ENCODE data around the gene TGFB1I1.

TGFB1I1 gene

GRCh38 chr16:31484491-31485171 lies 12.7 kb downstream of the TGFB1I1 start:
- peaks cover 0 to 72% of the 10 kb centered on the region in 2 experiments for H3K27me3 ChIP-seq (ENCODE audit: control insufficient read depth in 1 of 2, insufficient read depth in 1 of 2, low read length in 2 of 2)
- H3K14ac ChIP-seq (ENCODE audit: low read length in 2 of 2), result peak overlapping the region in 1 of 2 experiments; percentile 18
- peak overlapping the region; percentile 10 for H3K27ac ChIP-seq (ENCODE audit: low read length, poor library complexity, severe bottlenecking)
- H3K23ac ChIP-seq (ENCODE audit: low read length in 2 of 2), result no peak overlapping the region
- H2BK5ac ChIP-seq (ENCODE audit: low read depth, low read length, poor library complexity, severe bottlenecking), result no peak overlapping the region
- H3K4me3 ChIP-seq (ENCODE audit: insufficient read depth in 1 of 2, low read depth in 1 of 2, low read length in 2 of 2), result no peak overlapping the region
- no peak overlapping the region for H4K91ac ChIP-seq (ENCODE audit: low read length)
- peaks cover 46% of the 10 kb centered on the region for H3K4me1 ChIP-seq (ENCODE audit: control insufficient read depth, insufficient read depth, low read depth, low read length)
- H3K18ac ChIP-seq (ENCODE audit: low read depth in 1 of 2, low read length in 2 of 2), result peak overlapping the region in 1 of 2 experiments; percentile 28
- peak overlapping the region; percentile 59 for H2AK5ac ChIP-seq (ENCODE audit: low read length, severe bottlenecking)
- 41% methylated on average over 12 of the region's 14 CpGs for WGBS
- H3K9ac ChIP-seq (ENCODE audit: low read length), result no peak overlapping the region
- H2BK120ac ChIP-seq (ENCODE audit: low read depth, low read length), result no peak overlapping the region
- H4K8ac ChIP-seq (ENCODE audit: low read length), result peak overlapping the region; percentile 7
- no peak for DNase-seq
- H3K9me3 ChIP-seq (ENCODE audit: control insufficient read depth, low read length), result no peaks in the 10 kb centered on the region
- no peak overlapping the region for H2BK15ac ChIP-seq (ENCODE audit: low read depth, poor library complexity, severe bottlenecking)
- H3K36me3 ChIP-seq (ENCODE audit: control insufficient read depth in 1 of 2, insufficient read depth in 2 of 2, low read depth in 1 of 2, low read length in 2 of 2), result peaks cover 0 to 12% of the 10 kb centered on the region in 2 experiments
- H3K4ac ChIP-seq (ENCODE audit: low read depth in 1 of 2, low read length in 2 of 2), result no peak overlapping the region
- no peak overlapping the region for H2AFZ ChIP-seq (ENCODE audit: low read depth, low read length)
- H3K79me1 ChIP-seq (replicated peaks; ENCODE audit: low read length, poor library complexity, severe bottlenecking), result no peaks in the 10 kb centered on the region
- peak overlapping the region; percentile 26 for H3K4me2 ChIP-seq (ENCODE audit: low read length, poor library complexity, severe bottlenecking)
- no peak overlapping the region for H2BK12ac ChIP-seq (ENCODE audit: low read length in 2 of 2)

DNA sequence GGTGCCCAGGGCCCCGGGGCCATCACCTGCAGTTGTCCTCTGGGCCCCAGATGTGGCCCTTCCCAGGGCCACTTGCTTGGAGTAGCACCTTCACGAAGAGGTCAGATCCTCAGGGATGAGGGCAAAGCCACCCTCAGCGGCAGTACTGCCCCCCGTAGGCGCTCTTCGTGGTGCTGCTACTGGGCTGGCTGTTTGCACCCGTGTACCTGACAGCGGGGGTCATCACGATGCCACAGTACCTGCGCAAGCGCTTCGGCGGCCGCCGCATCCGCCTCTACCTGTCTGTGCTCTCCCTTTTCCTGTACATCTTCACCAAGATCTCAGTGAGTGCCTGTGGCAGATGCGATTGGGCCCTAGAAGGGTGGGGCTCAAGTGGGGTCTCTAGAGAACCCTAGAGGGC lies 13.6 kb downstream of the TGFB1I1 start:
- WGBS, result 94% methylated on average over 16 of the region's 17 CpGs
- H3K36me3 ChIP-seq (ENCODE audit: control insufficient read depth in 1 of 2, insufficient read depth in 2 of 2, low read depth in 1 of 2, low read length in 2 of 2), result peaks cover under 1 to 21% of the 10 kb centered on the region in 2 experiments

DNA sequence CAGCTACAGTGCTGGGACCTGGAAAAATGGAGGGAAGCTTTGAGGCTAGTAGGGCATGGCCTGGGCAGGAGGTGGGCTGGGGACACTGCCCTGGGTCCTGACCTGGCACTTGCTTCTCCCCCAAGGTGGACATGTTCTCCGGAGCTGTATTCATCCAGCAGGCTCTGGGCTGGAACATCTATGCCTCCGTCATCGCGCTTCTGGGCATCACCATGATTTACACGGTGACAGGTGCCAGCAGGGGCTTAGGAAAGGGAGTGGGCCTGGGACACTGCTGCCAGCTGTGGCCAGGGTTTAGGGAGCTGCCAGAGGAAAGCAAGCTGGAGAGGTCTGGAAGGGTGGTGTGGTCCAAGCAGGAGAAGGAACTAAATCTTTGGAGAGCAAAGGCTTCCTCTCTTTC lies 14.1 kb downstream of the TGFB1I1 start:
- H3K9ac ChIP-seq (ENCODE audit: low read length), result no peak overlapping the region
- no peak overlapping the region for H3K4me2 ChIP-seq (ENCODE audit: low read length, poor library complexity, severe bottlenecking)
- H2BK15ac ChIP-seq (ENCODE audit: low read depth, poor library complexity, severe bottlenecking), result no peak overlapping the region
- no peak overlapping the region for H2BK120ac ChIP-seq (ENCODE audit: low read depth, low read length)
- H4K8ac ChIP-seq (ENCODE audit: low read length), result no peak overlapping the region
- no peak overlapping the region for H3K27ac ChIP-seq (ENCODE audit: low read length, poor library complexity, severe bottlenecking)
- H3K14ac ChIP-seq (ENCODE audit: low read length in 2 of 2), result no peak overlapping the region
- no peak overlapping the region for H3K23ac ChIP-seq (ENCODE audit: low read length in 2 of 2)
- no peak overlapping the region for H4K91ac ChIP-seq (ENCODE audit: low read length)
- H3K4me3 ChIP-seq (ENCODE audit: insufficient read depth in 1 of 2, low read depth in 1 of 2, low read length in 2 of 2), result no peak overlapping the region
- 85% methylated on average over 5 of the region's 5 CpGs for WGBS
- no peak overlapping the region for H2AFZ ChIP-seq (ENCODE audit: low read depth, low read length)
- H3K79me1 ChIP-seq (replicated peaks; ENCODE audit: low read length, poor library complexity, severe bottlenecking), result no peaks in the 10 kb centered on the region
- H3K4ac ChIP-seq (ENCODE audit: low read depth in 1 of 2, low read length in 2 of 2), result no peak overlapping the region
- H3K27me3 ChIP-seq (ENCODE audit: control insufficient read depth in 1 of 2, insufficient read depth in 1 of 2, low read length in 2 of 2), result peaks cover 0 to 70% of the 10 kb centered on the region in 2 experiments
- H2AK5ac ChIP-seq (ENCODE audit: low read length, severe bottlenecking), result peak overlapping the region; percentile 19
- H2BK12ac ChIP-seq (ENCODE audit: low read length in 2 of 2), result no peak overlapping the region
- no peak overlapping the region for H2BK5ac ChIP-seq (ENCODE audit: low read depth, low read length, poor library complexity, severe bottlenecking)
- no peak for DNase-seq
- H3K4me1 ChIP-seq (ENCODE audit: control insufficient read depth, insufficient read depth, low read depth, low read length), result peaks cover 44% of the 10 kb centered on the region
- H3K36me3 ChIP-seq (ENCODE audit: control insufficient read depth in 1 of 2, insufficient read depth in 2 of 2, low read depth in 1 of 2, low read length in 2 of 2), result peaks cover 3 to 26% of the 10 kb centered on the region in 2 experiments
- no peak overlapping the region for H3K18ac ChIP-seq (ENCODE audit: low read depth in 1 of 2, low read length in 2 of 2)
- no peaks in the 10 kb centered on the region for H3K9me3 ChIP-seq (ENCODE audit: control insufficient read depth, low read length)

More for the DNA sequence above, 13.6 kb downstream of the TGFB1I1 start:
- H4K8ac ChIP-seq (ENCODE audit: low read length), result no peak overlapping the region
- H3K9me3 ChIP-seq (ENCODE audit: control insufficient read depth, low read length), result no peaks in the 10 kb centered on the region
- H3K4me1 ChIP-seq (ENCODE audit: control insufficient read depth, insufficient read depth, low read depth, low read length), result peaks cover 44% of the 10 kb centered on the region
- H3K27me3 ChIP-seq (ENCODE audit: control insufficient read depth in 1 of 2, insufficient read depth in 1 of 2, low read length in 2 of 2), result peaks cover 0 to 72% of the 10 kb centered on the region in 2 experiments
- peak overlapping the region; percentile 59 for H2AK5ac ChIP-seq (ENCODE audit: low read length, severe bottlenecking)
- no peak overlapping the region for H2BK120ac ChIP-seq (ENCODE audit: low read depth, low read length)
- no peak overlapping the region for H3K4me3 ChIP-seq (ENCODE audit: insufficient read depth in 1 of 2, low read depth in 1 of 2, low read length in 2 of 2)
- no peak overlapping the region for H2AFZ ChIP-seq (ENCODE audit: low read depth, low read length)
- H2BK12ac ChIP-seq (ENCODE audit: low read length in 2 of 2), result no peak overlapping the region
- no peak for DNase-seq
- no peak overlapping the region for H3K14ac ChIP-seq (ENCODE audit: low read length in 2 of 2)
- no peak overlapping the region for H3K27ac ChIP-seq (ENCODE audit: low read length, poor library complexity, severe bottlenecking)
- H3K23ac ChIP-seq (ENCODE audit: low read length in 2 of 2), result no peak overlapping the region
- H2BK15ac ChIP-seq (ENCODE audit: low read depth, poor library complexity, severe bottlenecking), result no peak overlapping the region
- H3K9ac ChIP-seq (ENCODE audit: low read length), result no peak overlapping the region
- H2BK5ac ChIP-seq (ENCODE audit: low read depth, low read length, poor library complexity, severe bottlenecking), result no peak overlapping the region
- no peaks in the 10 kb centered on the region for H3K79me1 ChIP-seq (replicated peaks; ENCODE audit: low read length, poor library complexity, severe bottlenecking)
- no peak overlapping the region for H3K4me2 ChIP-seq (ENCODE audit: low read length, poor library complexity, severe bottlenecking)
- no peak overlapping the region for H3K18ac ChIP-seq (ENCODE audit: low read depth in 1 of 2, low read length in 2 of 2)
- no peak overlapping the region for H4K91ac ChIP-seq (ENCODE audit: low read length)
- no peak overlapping the region for H3K4ac ChIP-seq (ENCODE audit: low read depth in 1 of 2, low read length in 2 of 2)

GRCh38 chr16:31487071-31487719 lies 15.2 kb downstream of the TGFB1I1 start:
- H4K8ac ChIP-seq (ENCODE audit: low read length), result peak overlapping the region; percentile 5
- peaks cover 43% of the 10 kb centered on the region for H3K4me1 ChIP-seq (ENCODE audit: control insufficient read depth, insufficient read depth, low read depth, low read length)
- peak; percentile 41 for DNase-seq
- H3K18ac ChIP-seq (ENCODE audit: low read depth in 1 of 2, low read length in 2 of 2), result peak overlapping the region; percentile 18 to 55
- WGBS, result 12% methylated on average over 47 of the region's 48 CpGs
- peak overlapping the region; percentile 53 for H3K9ac ChIP-seq (ENCODE audit: low read length)
- peaks cover 0 to 61% of the 10 kb centered on the region in 2 experiments for H3K27me3 ChIP-seq (ENCODE audit: control insufficient read depth in 1 of 2, insufficient read depth in 1 of 2, low read length in 2 of 2)
- peak overlapping the region; percentile 33 to 73 for H3K4me3 ChIP-seq (ENCODE audit: insufficient read depth in 1 of 2, low read depth in 1 of 2, low read length in 2 of 2)
- no peaks in the 10 kb centered on the region for H3K79me1 ChIP-seq (replicated peaks; ENCODE audit: low read length, poor library complexity, severe bottlenecking)
- H3K27ac ChIP-seq (ENCODE audit: low read length, poor library complexity, severe bottlenecking), result no peak overlapping the region
- no peaks in the 10 kb centered on the region for H3K9me3 ChIP-seq (ENCODE audit: control insufficient read depth, low read length)
- no peak overlapping the region for H3K14ac ChIP-seq (ENCODE audit: low read length in 2 of 2)
- H3K4me2 ChIP-seq (ENCODE audit: low read length, poor library complexity, severe bottlenecking), result peak overlapping the region; percentile 95
- peaks cover 7 to 33% of the 10 kb centered on the region in 2 experiments for H3K36me3 ChIP-seq (ENCODE audit: control insufficient read depth in 1 of 2, insufficient read depth in 2 of 2, low read depth in 1 of 2, low read length in 2 of 2)
- no peak overlapping the region for H2BK5ac ChIP-seq (ENCODE audit: low read depth, low read length, poor library complexity, severe bottlenecking)
- H3K4ac ChIP-seq (ENCODE audit: low read depth in 1 of 2, low read length in 2 of 2), result no peak overlapping the region
- no peak overlapping the region for H2BK15ac ChIP-seq (ENCODE audit: low read depth, poor library complexity, severe bottlenecking)
- H2BK12ac ChIP-seq (ENCODE audit: low read length in 2 of 2), result no peak overlapping the region
- H3K23ac ChIP-seq (ENCODE audit: low read length in 2 of 2), result no peak overlapping the region
- no peak overlapping the region for H2AK5ac ChIP-seq (ENCODE audit: low read length, severe bottlenecking)
- no peak overlapping the region for H4K91ac ChIP-seq (ENCODE audit: low read length)
- no peak overlapping the region for H2AFZ ChIP-seq (ENCODE audit: low read depth, low read length)
- H2BK120ac ChIP-seq (ENCODE audit: low read depth, low read length), result no peak overlapping the region
